ENCODE data around the gene STX4. TPM values are rescaled to one million over a fixed set of nuclear protein-coding genes. Genes with fewer than 3 reads are reported as not detected.

The STX4 gene
- polyA plus RNA-seq (2012; ENCODE audit: insufficient read length, low read depth): 31.3 TPM

- TF ChIP-seq SIN3A (IDR thresholded peaks at IDR 0.05; ENCODE audit: borderline replicate concordance, insufficient read depth, low read length) (no peak), FOXP2 (optimal IDR thresholded peaks at IDR 0.05; ENCODE audit: borderline replicate concordance, extremely low read depth, extremely low read length, insufficient read depth) (no peak), TAF1 (IDR thresholded peaks at IDR 0.05; ENCODE audit: borderline replicate concordance, insufficient read depth, low read length) (no peak), POLR2AphosphoS5 (IDR thresholded peaks at IDR 0.05; ENCODE audit: low read depth, low read length) (no peak)
- TF ChIP-seq, protein P1, sequence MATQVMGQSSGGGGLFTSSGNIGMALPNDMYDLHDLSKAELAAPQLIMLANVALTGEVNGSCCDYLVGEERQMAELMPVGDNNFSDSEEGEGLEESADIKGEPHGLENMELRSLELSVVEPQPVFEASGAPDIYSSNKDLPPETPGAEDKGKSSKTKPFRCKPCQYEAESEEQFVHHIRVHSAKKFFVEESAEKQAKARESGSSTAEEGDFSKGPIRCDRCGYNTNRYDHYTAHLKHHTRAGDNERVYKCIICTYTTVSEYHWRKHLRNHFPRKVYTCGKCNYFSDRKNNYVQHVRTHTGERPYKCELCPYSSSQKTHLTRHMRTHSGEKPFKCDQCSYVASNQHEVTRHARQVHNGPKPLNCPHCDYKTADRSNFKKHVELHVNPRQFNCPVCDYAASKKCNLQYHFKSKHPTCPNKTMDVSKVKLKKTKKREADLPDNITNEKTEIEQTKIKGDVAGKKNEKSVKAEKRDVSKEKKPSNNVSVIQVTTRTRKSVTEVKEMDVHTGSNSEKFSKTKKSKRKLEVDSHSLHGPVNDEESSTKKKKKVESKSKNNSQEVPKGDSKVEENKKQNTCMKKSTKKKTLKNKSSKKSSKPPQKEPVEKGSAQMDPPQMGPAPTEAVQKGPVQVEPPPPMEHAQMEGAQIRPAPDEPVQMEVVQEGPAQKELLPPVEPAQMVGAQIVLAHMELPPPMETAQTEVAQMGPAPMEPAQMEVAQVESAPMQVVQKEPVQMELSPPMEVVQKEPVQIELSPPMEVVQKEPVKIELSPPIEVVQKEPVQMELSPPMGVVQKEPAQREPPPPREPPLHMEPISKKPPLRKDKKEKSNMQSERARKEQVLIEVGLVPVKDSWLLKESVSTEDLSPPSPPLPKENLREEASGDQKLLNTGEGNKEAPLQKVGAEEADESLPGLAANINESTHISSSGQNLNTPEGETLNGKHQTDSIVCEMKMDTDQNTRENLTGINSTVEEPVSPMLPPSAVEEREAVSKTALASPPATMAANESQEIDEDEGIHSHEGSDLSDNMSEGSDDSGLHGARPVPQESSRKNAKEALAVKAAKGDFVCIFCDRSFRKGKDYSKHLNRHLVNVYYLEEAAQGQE (IDR thresholded peaks at IDR 0.05; ENCODE audit: insufficient read depth in 1 of 2, low read depth in 2 of 2, low read length in 2 of 2): no peak
Observed at GRCh38 chr16:31032736-31033708, at the start of gene STX4. Gene STX4, plus strand, starts transcription at chr16:31033558. Its CDS starts 248 bp downstream, at chr16:31033806.

DNA sequence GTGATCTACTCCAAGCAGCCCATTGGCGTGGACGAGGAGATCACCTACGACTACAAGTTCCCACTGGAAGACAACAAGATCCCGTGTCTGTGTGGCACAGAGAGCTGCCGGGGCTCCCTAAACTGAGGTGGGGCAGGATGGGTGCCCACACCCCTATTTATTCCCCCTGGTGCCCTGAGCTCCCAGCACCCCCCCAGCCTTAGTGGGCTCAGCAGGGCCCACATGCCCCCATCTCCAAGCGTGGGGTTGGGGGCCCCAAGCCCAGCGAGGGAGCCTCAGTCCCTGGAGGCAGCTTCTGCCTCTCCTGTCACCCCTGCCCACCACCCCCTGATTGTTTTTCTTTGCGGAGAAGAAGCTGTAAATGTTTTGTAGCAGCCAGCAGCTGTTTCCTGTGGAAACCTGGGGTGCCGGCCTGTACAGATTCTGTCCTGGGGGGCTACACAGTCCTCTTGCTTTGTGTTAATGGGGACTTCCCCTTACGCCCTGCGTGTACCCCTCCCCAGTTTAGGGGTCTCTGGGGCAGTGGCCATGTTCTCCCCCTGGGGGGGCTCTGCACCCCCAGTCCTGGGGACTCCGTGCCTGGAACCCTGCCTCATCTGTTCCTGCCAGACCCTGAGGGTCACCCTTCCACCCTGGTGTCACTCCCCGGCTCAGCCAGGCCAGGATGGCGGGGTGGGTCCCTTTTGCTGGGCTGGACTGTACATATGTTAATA, 49.3 kb upstream of the STX4 start:
- TF ChIP-seq FOXP2 (optimal IDR thresholded peaks at IDR 0.05; ENCODE audit: borderline replicate concordance, extremely low read depth, extremely low read length, insufficient read depth) (no peak), TAF1 (IDR thresholded peaks at IDR 0.05; ENCODE audit: borderline replicate concordance, insufficient read depth, low read length) (no peak), SIN3A (IDR thresholded peaks at IDR 0.05; ENCODE audit: borderline replicate concordance, insufficient read depth, low read length) (no peak), POLR2AphosphoS5 (IDR thresholded peaks at IDR 0.05; ENCODE audit: low read depth, low read length) (no peak)
- TF ChIP-seq, protein P1 (IDR thresholded peaks at IDR 0.05; ENCODE audit: insufficient read depth in 1 of 2, low read depth in 2 of 2, low read length in 2 of 2): no peak

DNA sequence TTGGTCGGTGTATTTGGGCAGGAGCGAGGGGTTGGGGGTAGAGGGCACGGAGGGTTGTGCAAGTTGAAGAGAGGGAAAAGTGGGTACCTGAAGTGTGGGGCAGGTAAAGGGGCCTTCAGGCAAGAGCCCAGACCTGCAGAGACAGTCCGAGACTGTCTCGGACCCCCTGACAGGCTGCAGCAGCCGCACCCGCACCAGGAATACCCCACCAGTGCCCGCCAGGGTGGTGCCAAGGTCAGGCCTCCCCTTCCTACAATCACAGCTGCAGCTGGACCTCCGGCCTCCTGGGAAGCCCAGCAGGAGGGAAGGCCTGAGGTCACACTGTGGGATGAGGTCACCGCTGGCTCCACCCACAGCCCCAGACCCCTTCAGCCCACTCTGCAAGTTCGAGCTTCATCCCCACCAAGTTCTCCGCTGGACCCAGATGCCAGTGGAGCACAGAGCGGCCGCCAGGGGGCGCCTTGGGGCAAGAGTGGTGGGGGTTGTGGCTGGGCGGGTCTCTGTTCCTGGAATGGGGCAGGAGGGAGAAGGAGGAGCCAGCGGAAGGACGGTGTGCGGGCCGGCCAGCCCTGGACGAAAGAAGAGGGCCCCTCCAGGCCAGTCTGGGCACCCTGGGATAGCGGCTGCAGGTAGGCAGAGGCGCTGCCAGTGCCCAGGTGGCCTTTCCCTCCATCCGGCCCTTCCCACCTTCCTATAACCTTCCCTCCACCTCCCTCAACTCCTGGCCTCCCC, 48.5 kb upstream of the STX4 start, which contains the start of gene HSD3B7:
TSS of gene HSD3B7 (plus strand) at position 539 of the 732 bp plus-strand sequence. CDS start 452 bp downstream, outside the sequence.
- TF ChIP-seq POLR2AphosphoS5 (IDR thresholded peaks at IDR 0.05; ENCODE audit: low read depth, low read length) (peak; percentile 73), FOXP2 (optimal IDR thresholded peaks at IDR 0.05; ENCODE audit: borderline replicate concordance, extremely low read depth, extremely low read length, insufficient read depth) (no peak)

DNA sequence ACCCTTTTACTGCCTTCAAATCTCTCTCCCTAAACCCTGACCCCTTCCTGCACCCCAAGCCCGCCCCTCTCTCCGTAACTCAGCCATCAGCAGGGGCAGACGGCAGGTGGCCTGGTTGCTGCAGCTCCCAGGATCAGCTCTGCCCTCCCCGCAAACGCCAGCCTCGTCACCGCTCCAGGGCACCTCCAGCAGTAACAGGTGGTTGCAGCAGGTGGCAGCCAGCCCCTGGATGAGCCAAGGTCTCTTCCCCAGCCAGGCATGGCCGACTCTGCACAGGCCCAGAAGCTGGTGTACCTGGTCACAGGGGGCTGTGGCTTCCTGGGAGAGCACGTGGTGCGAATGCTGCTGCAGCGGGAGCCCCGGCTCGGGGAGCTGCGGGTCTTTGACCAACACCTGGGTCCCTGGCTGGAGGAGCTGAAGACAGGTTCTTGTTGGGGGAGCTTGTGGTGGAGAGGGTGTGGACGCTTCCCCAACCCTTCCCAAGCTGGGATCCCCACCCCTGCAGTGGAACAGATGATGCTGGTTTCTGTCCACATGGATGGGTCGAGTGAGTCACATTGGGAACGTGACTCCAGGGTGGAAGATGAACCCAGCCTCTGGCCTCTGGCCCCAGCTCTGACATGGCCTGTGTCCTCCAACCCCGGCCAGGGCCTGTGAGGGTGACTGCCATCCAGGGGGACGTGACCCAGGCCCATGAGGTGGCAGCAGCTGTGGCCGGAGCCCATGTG, 47.8 kb upstream of the STX4 start:
- no peak for TF ChIP-seq SIN3A (IDR thresholded peaks at IDR 0.05; ENCODE audit: borderline replicate concordance, insufficient read depth, low read length)
- TF ChIP-seq, protein P1 (IDR thresholded peaks at IDR 0.05; ENCODE audit: insufficient read depth in 1 of 2, low read depth in 2 of 2, low read length in 2 of 2): no peak
